Loucy (cell line): Measurements from ENCODE around the gene UVRAG.

Experiments
- H2AFZ ChIP-seq: fragments of 200-600 bp; sonication (generic); 2 replicates; pipeline ENCODE4 v1.6.0; 2016; ENCODE audit warnings: antibody characterized with exemption, mild to moderate bottlenecking, low read length, moderate library complexity
- H3F3A ChIP-seq: fragments of 200-600 bp; 2 replicates; pipeline ENCODE4 v1.6.0; 2016; ENCODE audit warnings: antibody characterized with exemption, low read depth, mild to moderate bottlenecking
- H3K27me3 ChIP-seq: fragments of 200-600 bp; sonication (generic); 2 replicates; pipeline ENCODE4 v1.6.1; 2014; ENCODE audit warnings: low read length, mild to moderate bottlenecking; ENCODE audit not compliant: insufficient read depth, poor library complexity, severe bottlenecking
- H3K36me3 ChIP-seq: fragments of 200-600 bp; sonication (generic); 2 replicates; pipeline ENCODE4 v1.6.1; 2016; ENCODE audit warnings: low read length; ENCODE audit not compliant: insufficient read depth
- H3K4me1 ChIP-seq: fragments of 200-600 bp; sonication (generic); 2 replicates; pipeline ENCODE4 v1.5.1; 2014; ENCODE audit warnings: low read length, mild to moderate bottlenecking; ENCODE audit not compliant: insufficient read depth, poor library complexity, severe bottlenecking
- H3K4me2 ChIP-seq: fragments of 200-600 bp; sonication (generic); 2 replicates; pipeline ENCODE4 v1.6.0; 2014; ENCODE audit warnings: antibody characterized with exemption, low read length, low read depth, mild to moderate bottlenecking; ENCODE audit not compliant: poor library complexity, severe bottlenecking
- H3K4me3 ChIP-seq: fragments of 200-600 bp; sonication (generic); 2 replicates; pipeline ENCODE4 v1.5.1; 2014; ENCODE audit warnings: low read length, mild to moderate bottlenecking, mixed read lengths; ENCODE audit not compliant: poor library complexity, severe bottlenecking
- H3K79me2 ChIP-seq: fragments of 200-600 bp; sonication (generic); 2 replicates; pipeline ENCODE4 v1.6.1; 2014; ENCODE audit warnings: low read length; ENCODE audit not compliant: insufficient read depth
- H3K9ac ChIP-seq: fragments of 200-600 bp; sonication (generic); 2 replicates; pipeline ENCODE4 v1.6.0; 2014; ENCODE audit warnings: mild to moderate bottlenecking, low read depth, low read length, moderate library complexity; ENCODE audit not compliant: poor library complexity, severe bottlenecking
- H3K9me2 ChIP-seq: fragments of 200-600 bp; sonication (generic); replicated peaks from 2 replicates; pipeline ENCODE4 v1.6.1; 2016; ENCODE audit warnings: low read depth, low read length, mixed read lengths
- H3K9me3 ChIP-seq: fragments of 200-600 bp; sonication (generic); 2 replicates; pipeline ENCODE4 v1.6.1; 2014; ENCODE audit warnings: mild to moderate bottlenecking, antibody characterized with exemption, low read length, low read depth; ENCODE audit not compliant: insufficient read depth
- H4K20me1 ChIP-seq: fragments of 200-600 bp; sonication (generic); 2 replicates; pipeline ENCODE4 v1.6.0; 2014; ENCODE audit warnings: antibody characterized with exemption, low read length, mild to moderate bottlenecking; ENCODE audit not compliant: insufficient read depth, poor library complexity, severe bottlenecking
- CTCF ChIP-seq: fragments of 200-600 bp; sonication (generic); conservative IDR thresholded peaks from 2 replicates; pipeline ENCODE4 v1.5.1; 2014; ENCODE audit warnings: mild to moderate bottlenecking, antibody characterized with exemption, low read length
- EZH2phosphoT487 ChIP-seq: fragments of 200-600 bp; IDR thresholded peaks from 2 replicates; pipeline ENCODE4 v1.6.1; 2018; ENCODE audit warnings: antibody characterized with exemption, mild to moderate bottlenecking, moderate library complexity, borderline replicate concordance

Gene UVRAG

GRCh38 chr11:76131671-76132631 is 316.9 kb downstream of the UVRAG start:
- Histone ChIP-seq H3K9me2 (no peaks in the 10 kb centered on the region), H4K20me1 (peaks cover 5% of the 10 kb centered on the region), H2AFZ (no peak overlapping the region), H3K4me1 (no peaks in the 10 kb centered on the region), H3K9me3 (no peaks in the 10 kb centered on the region), H3K36me3 (no peaks in the 10 kb centered on the region; the same call in 1 of the 2 replicates), H3K9ac (no peak overlapping the region), H3K27me3 (no peaks in the 10 kb centered on the region), H3K4me3 (no peak overlapping the region), H3F3A (no peaks in the 10 kb centered on the region), H3K79me2 (no peaks in the 10 kb centered on the region), H3K4me2 (no peak overlapping the region)
- TF ChIP-seq EZH2phosphoT487 (no peak; the same call in 1 of the 2 replicates), CTCF (no peak)

- Histone ChIP-seq H2AFZ (no peak overlapping the region), H4K20me1 (peaks cover 5% of the 10 kb centered on the region), H3K27me3 (no peaks in the 10 kb centered on the region), H3K4me1 (no peaks in the 10 kb centered on the region), H3K9ac (no peak overlapping the region), H3K9me3 (no peaks in the 10 kb centered on the region), H3K36me3 (no peaks in the 10 kb centered on the region; the same call in 1 of the 2 replicates), H3K79me2 (no peaks in the 10 kb centered on the region), H3K4me3 (no peak overlapping the region), H3F3A (no peaks in the 10 kb centered on the region), H3K4me2 (no peak overlapping the region), H3K9me2 (no peaks in the 10 kb centered on the region)
- TF ChIP-seq CTCF, result no peak
- no peak for TF ChIP-seq EZH2phosphoT487
These were observed 319.2 kb downstream of the UVRAG start for GRCh38 chr11:76134239-76134638.

- no peaks in the 10 kb centered on the region for H3K9me2 ChIP-seq
These were observed 320.5 kb downstream of the UVRAG start for GRCh38 chr11:76135491-76135890.

More at GRCh38 chr11:76135491-76135890, 320.5 kb downstream of the UVRAG start:
- Histone ChIP-seq H3K36me3 (peaks cover under 1% of the 10 kb centered on the region; the same call in 1 of the 2 replicates), H2AFZ (no peak overlapping the region), H3F3A (no peaks in the 10 kb centered on the region), H3K27me3 (no peaks in the 10 kb centered on the region), H3K9ac (no peak overlapping the region), H3K79me2 (no peaks in the 10 kb centered on the region), H3K4me3 (no peak overlapping the region), H3K9me3 (no peaks in the 10 kb centered on the region), H3K4me1 (no peaks in the 10 kb centered on the region), H3K4me2 (no peak overlapping the region), H4K20me1 (peaks cover 2% of the 10 kb centered on the region)
- TF ChIP-seq CTCF (no peak), EZH2phosphoT487 (no peak)
